Thyroid gland (tissue), 4 donors: ENCODE data around the gene BOC.

Experiments
- POLR2A ChIP-seq, 2 donors: fragments of 450-650 bp; IDR thresholded peaks; one replicate each; pipeline ENCODE4 v1.6.1; 2017; ENCODE audit warnings: antibody characterized with exemption in 2 of 2, mild to moderate bottlenecking in 2 of 2, moderate library complexity in 1 of 2
- TF ChIP-seq, protein P1 (sequence below), 6 experiments: fragments of 200-600 bp in 3 of 6; fragments of 450-650 bp in 3 of 6; sonication (generic) in 3 of 6; IDR thresholded peaks; one replicate each; pipeline ENCODE4 v1.5.1; 2016 to 2019; ENCODE audit warnings: antibody characterized with exemption in 6 of 6, mild to moderate bottlenecking in 2 of 6, inconsistent platforms in 1 of 6, moderate library complexity in 1 of 6

DNA sequence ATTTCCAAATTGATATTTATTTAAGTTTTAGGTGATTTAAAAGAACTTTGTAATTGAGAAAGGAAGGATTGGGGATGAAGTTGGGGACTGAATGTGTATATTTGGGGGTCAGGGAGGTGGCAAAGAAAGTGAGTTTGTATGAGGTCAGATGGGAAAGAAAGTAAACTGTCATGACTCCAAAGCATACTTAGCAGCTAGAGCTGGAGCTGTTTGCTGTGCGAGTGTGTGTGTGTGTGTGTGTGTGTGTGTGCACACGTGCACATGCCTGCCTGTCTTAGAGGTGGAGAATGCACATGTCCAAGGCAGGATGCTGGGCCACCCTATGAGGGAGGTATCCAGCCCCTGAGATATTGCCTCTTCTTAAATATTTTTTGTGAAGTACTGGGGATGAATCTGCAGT lies 21.0 kb downstream of the BOC start:
- TF ChIP-seq, protein P1, sequence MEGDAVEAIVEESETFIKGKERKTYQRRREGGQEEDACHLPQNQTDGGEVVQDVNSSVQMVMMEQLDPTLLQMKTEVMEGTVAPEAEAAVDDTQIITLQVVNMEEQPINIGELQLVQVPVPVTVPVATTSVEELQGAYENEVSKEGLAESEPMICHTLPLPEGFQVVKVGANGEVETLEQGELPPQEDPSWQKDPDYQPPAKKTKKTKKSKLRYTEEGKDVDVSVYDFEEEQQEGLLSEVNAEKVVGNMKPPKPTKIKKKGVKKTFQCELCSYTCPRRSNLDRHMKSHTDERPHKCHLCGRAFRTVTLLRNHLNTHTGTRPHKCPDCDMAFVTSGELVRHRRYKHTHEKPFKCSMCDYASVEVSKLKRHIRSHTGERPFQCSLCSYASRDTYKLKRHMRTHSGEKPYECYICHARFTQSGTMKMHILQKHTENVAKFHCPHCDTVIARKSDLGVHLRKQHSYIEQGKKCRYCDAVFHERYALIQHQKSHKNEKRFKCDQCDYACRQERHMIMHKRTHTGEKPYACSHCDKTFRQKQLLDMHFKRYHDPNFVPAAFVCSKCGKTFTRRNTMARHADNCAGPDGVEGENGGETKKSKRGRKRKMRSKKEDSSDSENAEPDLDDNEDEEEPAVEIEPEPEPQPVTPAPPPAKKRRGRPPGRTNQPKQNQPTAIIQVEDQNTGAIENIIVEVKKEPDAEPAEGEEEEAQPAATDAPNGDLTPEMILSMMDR (IDR thresholded peaks at IDR 0.05): no peak
- no peak for TF ChIP-seq POLR2A (IDR thresholded peaks at IDR 0.05)
